Loucy (cell line): ENCODE results near the gene TOX2.

Experiments
- H2AFZ ChIP-seq: fragments of 200-600 bp; sonication (generic); 2 replicates; pipeline ENCODE4 v1.6.0; 2016; ENCODE audit warnings: antibody characterized with exemption, mild to moderate bottlenecking, low read length, moderate library complexity
- H3F3A ChIP-seq: fragments of 200-600 bp; 2 replicates; pipeline ENCODE4 v1.6.0; 2016; ENCODE audit warnings: antibody characterized with exemption, low read depth, mild to moderate bottlenecking
- H3K27me3 ChIP-seq: fragments of 200-600 bp; sonication (generic); 2 replicates; pipeline ENCODE4 v1.6.1; 2014; ENCODE audit warnings: low read length, mild to moderate bottlenecking; ENCODE audit not compliant: insufficient read depth, poor library complexity, severe bottlenecking
- H3K36me3 ChIP-seq: fragments of 200-600 bp; sonication (generic); 2 replicates; pipeline ENCODE4 v1.6.1; 2016; ENCODE audit warnings: low read length; ENCODE audit not compliant: insufficient read depth
- H3K4me1 ChIP-seq: fragments of 200-600 bp; sonication (generic); 2 replicates; pipeline ENCODE4 v1.5.1; 2014; ENCODE audit warnings: low read length, mild to moderate bottlenecking; ENCODE audit not compliant: insufficient read depth, poor library complexity, severe bottlenecking
- H3K4me2 ChIP-seq: fragments of 200-600 bp; sonication (generic); 2 replicates; pipeline ENCODE4 v1.6.0; 2014; ENCODE audit warnings: antibody characterized with exemption, low read length, low read depth, mild to moderate bottlenecking; ENCODE audit not compliant: poor library complexity, severe bottlenecking
- H3K4me3 ChIP-seq: fragments of 200-600 bp; sonication (generic); 2 replicates; pipeline ENCODE4 v1.5.1; 2014; ENCODE audit warnings: low read length, mild to moderate bottlenecking, mixed read lengths; ENCODE audit not compliant: poor library complexity, severe bottlenecking
- H3K79me2 ChIP-seq: fragments of 200-600 bp; sonication (generic); 2 replicates; pipeline ENCODE4 v1.6.1; 2014; ENCODE audit warnings: low read length; ENCODE audit not compliant: insufficient read depth
- H3K9ac ChIP-seq: fragments of 200-600 bp; sonication (generic); 2 replicates; pipeline ENCODE4 v1.6.0; 2014; ENCODE audit warnings: mild to moderate bottlenecking, low read depth, low read length, moderate library complexity; ENCODE audit not compliant: poor library complexity, severe bottlenecking
- H3K9me2 ChIP-seq: fragments of 200-600 bp; sonication (generic); replicated peaks from 2 replicates; pipeline ENCODE4 v1.6.1; 2016; ENCODE audit warnings: low read depth, low read length, mixed read lengths
- H3K9me3 ChIP-seq: fragments of 200-600 bp; sonication (generic); 2 replicates; pipeline ENCODE4 v1.6.1; 2014; ENCODE audit warnings: mild to moderate bottlenecking, antibody characterized with exemption, low read length, low read depth; ENCODE audit not compliant: insufficient read depth
- H4K20me1 ChIP-seq: fragments of 200-600 bp; sonication (generic); 2 replicates; pipeline ENCODE4 v1.6.0; 2014; ENCODE audit warnings: antibody characterized with exemption, low read length, mild to moderate bottlenecking; ENCODE audit not compliant: insufficient read depth, poor library complexity, severe bottlenecking
- CTCF ChIP-seq: fragments of 200-600 bp; sonication (generic); conservative IDR thresholded peaks from 2 replicates; pipeline ENCODE4 v1.5.1; 2014; ENCODE audit warnings: mild to moderate bottlenecking, antibody characterized with exemption, low read length
- EZH2phosphoT487 ChIP-seq: fragments of 200-600 bp; IDR thresholded peaks from 2 replicates; pipeline ENCODE4 v1.6.1; 2018; ENCODE audit warnings: antibody characterized with exemption, mild to moderate bottlenecking, moderate library complexity, borderline replicate concordance

Gene TOX2

GRCh38 chr20:44109951-44110361, 195.3 kb downstream of the TOX2 start:
- Histone ChIP-seq H3K9me2 (no peaks in the 10 kb centered on the region), H3F3A (no peaks in the 10 kb centered on the region), H3K79me2 (no peaks in the 10 kb centered on the region), H3K4me1 (no peaks in the 10 kb centered on the region), H4K20me1 (no peaks in the 10 kb centered on the region), H2AFZ (no peak overlapping the region), H3K36me3 (no peaks in the 10 kb centered on the region), H3K9ac (no peak overlapping the region), H3K4me2 (no peak overlapping the region), H3K9me3 (no peaks in the 10 kb centered on the region; the same call in 1 of the 2 replicates), H3K27me3 (no peaks in the 10 kb centered on the region), H3K4me3 (no peak overlapping the region)
- no peak for TF ChIP-seq EZH2phosphoT487
- peak; percentile 40; the same call in 1 of the 2 replicates for TF ChIP-seq CTCF

GRCh38 chr20:44110816-44111568, 196.3 kb downstream of the TOX2 start:
- no peak overlapping the region for H2AFZ ChIP-seq
- no peak overlapping the region for H3K4me2 ChIP-seq
- H3K4me1 ChIP-seq, result no peaks in the 10 kb centered on the region
- no peaks in the 10 kb centered on the region for H3F3A ChIP-seq
- no peaks in the 10 kb centered on the region for H3K27me3 ChIP-seq
- no peak for TF ChIP-seq CTCF
- no peaks in the 10 kb centered on the region for H3K9me2 ChIP-seq
- no peaks in the 10 kb centered on the region for H3K79me2 ChIP-seq
- no peak overlapping the region for H3K4me3 ChIP-seq
- no peaks in the 10 kb centered on the region for H4K20me1 ChIP-seq
- no peaks in the 10 kb centered on the region; the same call in 1 of the 2 replicates for H3K9me3 ChIP-seq
- no peak overlapping the region for H3K9ac ChIP-seq
- H3K36me3 ChIP-seq, result no peaks in the 10 kb centered on the region

DNA sequence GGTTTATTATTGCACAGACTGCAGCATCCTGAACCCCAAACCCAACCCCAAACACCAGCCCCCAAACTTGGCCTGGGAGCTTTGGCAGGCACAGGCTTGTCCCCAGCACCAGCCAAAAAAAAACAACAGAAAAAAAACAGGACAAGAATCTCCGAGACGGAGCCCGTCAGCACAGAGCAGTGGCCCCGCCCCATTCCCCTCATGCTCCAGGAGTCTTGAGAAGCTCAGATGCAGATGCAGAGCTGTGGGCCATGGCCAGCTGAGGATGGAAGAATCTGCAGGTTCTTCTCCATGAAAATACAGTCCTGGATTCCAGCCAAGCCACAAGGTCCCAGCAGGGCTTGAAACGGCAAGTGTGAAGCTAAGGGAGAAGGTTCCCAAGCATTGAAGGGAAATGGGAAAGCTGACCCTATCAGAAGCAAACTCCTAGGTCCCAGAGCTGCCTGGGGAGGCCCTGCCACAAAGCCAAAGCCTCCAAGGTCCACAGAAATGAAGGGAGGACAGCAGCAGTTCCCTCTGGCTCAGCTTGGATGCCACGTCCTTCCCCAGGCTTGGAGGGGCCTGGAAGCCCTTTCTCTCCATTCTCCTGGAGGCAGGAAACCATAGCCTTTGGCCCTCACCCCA, 197.2 kb downstream of the TOX2 start:
- TF ChIP-seq EZH2phosphoT487 (no peak), CTCF (no peak)
- H3K4me2 ChIP-seq, result no peak overlapping the region

More for the DNA sequence above, 197.2 kb downstream of the TOX2 start:
- no peaks in the 10 kb centered on the region for H3K36me3 ChIP-seq
- peak overlapping the region; percentile 30; the same call in 1 of the 2 replicates for H2AFZ ChIP-seq
- H3F3A ChIP-seq, result no peaks in the 10 kb centered on the region
- H3K9me2 ChIP-seq, result no peaks in the 10 kb centered on the region
- H3K9me3 ChIP-seq, result no peaks in the 10 kb centered on the region; the same call in 1 of the 2 replicates
- H3K27me3 ChIP-seq, result no peaks in the 10 kb centered on the region
- H3K4me1 ChIP-seq, result no peaks in the 10 kb centered on the region
- no peaks in the 10 kb centered on the region for H3K79me2 ChIP-seq
- no peak overlapping the region for H3K9ac ChIP-seq
- H4K20me1 ChIP-seq, result no peaks in the 10 kb centered on the region
- H3K4me3 ChIP-seq, result no peak overlapping the region
